ENCODE data around the gene MAPK12.

DNA sequence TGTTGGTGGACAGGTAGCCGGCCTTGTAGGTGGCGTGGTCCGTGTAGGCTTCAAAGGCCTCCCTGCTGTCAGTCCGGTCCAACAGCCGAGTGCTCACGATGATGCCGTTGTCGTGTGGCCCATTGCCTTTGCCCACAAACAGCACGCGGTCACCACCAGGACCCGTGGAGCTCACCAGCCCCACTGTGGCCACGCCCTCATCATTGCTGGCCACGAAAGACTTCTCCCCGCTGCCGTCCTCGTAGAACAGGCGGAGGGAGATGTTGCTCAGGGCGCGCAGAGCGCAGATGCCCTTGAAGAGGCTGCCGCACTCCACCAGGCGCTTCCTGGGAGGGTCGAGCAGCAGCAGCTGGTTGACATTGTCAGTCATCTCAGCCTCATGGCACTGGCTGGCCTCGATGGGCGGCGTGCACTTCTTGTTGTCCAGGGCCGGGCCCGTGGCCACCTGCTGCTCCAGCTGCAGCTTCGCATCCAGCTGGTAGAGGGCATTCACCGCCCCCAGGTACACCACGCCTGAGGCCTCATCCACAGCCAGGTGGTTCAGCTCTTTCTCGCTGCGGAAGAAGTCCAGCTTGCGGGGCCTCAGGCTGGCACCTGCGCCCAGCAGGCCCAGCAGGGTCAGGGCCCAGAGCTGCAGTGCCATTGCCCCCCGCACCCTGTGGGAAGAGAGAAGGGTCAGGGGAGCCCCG is 28.6 kb upstream of the MAPK12 start:
- TF ChIP-seq, protein P1, sequence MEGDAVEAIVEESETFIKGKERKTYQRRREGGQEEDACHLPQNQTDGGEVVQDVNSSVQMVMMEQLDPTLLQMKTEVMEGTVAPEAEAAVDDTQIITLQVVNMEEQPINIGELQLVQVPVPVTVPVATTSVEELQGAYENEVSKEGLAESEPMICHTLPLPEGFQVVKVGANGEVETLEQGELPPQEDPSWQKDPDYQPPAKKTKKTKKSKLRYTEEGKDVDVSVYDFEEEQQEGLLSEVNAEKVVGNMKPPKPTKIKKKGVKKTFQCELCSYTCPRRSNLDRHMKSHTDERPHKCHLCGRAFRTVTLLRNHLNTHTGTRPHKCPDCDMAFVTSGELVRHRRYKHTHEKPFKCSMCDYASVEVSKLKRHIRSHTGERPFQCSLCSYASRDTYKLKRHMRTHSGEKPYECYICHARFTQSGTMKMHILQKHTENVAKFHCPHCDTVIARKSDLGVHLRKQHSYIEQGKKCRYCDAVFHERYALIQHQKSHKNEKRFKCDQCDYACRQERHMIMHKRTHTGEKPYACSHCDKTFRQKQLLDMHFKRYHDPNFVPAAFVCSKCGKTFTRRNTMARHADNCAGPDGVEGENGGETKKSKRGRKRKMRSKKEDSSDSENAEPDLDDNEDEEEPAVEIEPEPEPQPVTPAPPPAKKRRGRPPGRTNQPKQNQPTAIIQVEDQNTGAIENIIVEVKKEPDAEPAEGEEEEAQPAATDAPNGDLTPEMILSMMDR (IDR thresholded peaks at IDR 0.05), result no peak
- no peak for TF ChIP-seq POLR2A (IDR thresholded peaks at IDR 0.05)
